HG02759 (cell line): Measurements from ENCODE around the gene NSD2.

Source experiments
- ATAC-seq: cut with Tn5 transposase; IDR thresholded peaks from one replicate; pipeline ENCODE4 v1.9.1; 2021; ENCODE audit warnings: mild to moderate bottlenecking, moderate library complexity; ENCODE audit not compliant: unreplicated experiment

The NSD2 gene

DNA sequence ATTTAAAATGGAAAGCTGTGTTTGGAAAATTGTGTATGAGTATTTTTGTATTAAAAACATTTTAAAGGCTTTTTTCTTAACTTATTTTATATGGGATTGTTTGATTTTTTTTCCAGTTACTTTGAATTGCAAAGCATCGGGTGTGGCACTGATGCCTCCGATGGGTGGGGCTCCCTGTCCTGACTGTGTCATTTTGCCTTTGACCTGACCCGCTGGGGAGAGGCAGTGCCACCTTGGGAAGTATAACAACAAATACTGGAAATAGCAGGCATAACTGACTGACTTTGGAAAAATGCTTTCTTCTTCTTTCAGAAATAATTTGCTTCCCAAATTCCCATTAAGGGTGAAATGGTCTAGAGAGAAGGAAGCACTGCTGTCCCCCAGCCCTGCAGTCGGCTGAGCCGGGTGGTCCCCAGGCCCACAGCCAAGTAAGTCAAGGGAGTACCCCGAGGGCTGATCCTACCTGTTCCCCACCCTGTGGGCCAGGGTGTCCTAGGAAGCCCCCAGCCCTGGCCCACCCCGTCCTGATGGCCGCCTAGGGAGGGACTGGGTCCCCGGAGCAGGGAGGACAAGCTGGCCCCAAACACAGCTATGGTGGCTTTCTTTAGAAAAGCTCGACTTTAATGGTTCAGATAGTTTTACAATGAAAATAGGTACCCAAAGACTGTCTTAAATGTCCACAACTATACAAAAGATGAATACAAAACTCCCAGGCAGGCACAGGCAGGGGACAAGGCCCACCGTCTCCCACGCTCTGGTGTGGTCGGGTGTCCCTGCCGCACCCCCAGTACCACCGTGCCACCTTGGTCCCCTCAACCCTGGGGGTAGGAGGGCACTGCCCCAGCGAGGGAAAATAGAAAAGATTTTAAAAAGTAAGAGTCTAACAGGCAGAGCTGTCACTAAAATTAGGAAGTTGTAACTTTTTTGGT lies 111.2 kb downstream of the NSD2 start:
- no peak for ATAC-seq

DNA sequence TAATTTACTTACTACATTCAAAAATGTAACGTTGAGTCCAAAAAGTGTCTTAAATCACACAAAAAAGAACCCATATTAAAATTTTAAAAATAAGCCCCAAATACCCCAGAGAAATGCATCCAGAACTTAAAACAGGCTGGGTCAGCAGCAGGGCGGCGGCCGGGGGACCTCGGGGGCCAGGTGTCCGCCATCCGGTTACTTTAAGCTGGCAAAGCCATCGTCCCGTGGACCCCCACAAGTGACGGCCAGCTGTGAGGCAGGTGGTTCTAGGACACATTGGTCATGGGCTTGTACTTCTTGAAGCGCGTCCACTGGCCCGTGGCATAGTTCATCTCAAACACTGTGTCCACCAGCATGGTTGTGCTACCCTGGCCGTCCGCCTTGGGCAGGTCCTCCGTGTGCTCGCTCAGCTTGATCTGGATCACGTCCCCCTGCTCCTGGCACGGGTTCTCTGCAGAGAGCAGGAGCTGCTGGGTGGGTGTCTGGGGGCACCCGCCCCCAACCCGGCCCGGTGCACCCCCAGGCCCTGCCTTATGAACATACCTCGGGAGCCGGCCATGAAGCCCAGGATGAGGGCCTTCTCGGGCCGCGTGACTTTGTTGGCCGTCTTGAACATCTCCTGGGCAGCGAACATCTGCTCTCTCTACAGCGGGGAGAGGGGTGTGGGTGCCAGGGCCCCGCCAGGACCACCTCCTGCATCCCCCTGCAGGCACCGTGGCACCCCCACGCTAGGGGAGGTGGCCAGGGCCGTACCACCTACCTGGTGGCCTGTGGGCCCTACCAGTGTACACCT lies 112.1 kb downstream of the NSD2 start:
- ATAC-seq, result no peak

- ATAC-seq, result no peak
Observed at GRCh38 chr4:1983846-1984405, 112.7 kb downstream of the NSD2 start.

- ATAC-seq, result no peak
Observed at GRCh38 chr4:1984406-1985191, 113.4 kb downstream of the NSD2 start.

DNA sequence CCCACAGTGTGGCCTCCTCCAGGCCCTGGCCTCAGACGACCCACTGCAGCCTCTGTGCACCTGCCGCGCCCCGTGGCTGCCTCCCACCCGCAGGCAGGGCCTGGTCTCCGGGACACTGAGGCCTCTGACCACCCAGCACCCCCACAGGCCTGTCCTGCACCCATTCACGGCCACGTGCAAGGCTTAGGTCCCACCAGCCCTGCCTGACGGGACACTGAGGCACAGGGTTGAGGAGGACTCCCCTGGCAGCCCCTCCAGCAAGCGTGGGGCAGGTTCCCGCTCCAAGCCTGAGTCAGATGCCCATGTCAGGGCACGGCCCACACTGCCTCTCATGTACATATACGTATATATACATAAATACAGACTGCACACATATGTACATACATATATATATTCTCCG lies 114.1 kb downstream of the NSD2 start:
- ATAC-seq, result no peak

DNA sequence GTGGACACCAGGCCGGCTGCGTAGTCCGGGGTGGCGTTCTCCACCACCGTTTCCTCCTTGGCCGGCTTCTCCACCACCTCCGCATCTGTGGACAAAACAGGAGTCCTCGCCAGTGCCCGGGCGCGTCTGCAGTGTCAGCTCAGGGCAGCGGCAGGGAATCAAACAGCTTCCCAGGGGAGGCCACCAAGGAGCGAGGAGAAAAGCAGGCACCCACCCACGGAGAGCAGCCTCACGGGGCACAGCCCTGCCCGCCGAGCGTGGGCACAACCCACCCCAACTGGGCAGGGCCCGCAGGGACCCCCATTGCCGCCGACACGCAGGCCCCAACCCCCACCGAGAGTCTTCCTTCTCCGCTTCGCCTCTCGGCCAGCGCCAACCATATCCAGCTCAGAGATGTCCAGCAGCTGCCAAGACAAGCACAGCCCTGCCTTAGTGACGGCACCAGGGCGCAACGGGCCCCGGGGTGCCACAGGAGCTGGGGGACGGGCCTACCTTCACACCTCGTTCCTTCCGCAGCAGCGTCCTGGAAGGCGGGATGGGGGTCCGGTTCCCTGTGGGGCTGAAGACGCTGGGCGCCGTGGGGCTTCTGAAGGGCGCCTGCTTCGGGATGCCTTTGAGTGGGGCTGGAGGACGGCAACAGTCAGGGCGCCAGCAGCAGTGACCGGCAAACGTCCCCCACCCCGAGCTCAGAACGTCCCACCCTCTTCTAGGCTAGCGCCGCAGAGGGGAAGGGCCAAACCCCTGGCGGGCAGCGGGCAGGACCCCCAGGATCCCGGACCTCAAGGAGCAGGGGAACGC lies 114.8 kb downstream of the NSD2 start:
- no peak for ATAC-seq

DNA sequence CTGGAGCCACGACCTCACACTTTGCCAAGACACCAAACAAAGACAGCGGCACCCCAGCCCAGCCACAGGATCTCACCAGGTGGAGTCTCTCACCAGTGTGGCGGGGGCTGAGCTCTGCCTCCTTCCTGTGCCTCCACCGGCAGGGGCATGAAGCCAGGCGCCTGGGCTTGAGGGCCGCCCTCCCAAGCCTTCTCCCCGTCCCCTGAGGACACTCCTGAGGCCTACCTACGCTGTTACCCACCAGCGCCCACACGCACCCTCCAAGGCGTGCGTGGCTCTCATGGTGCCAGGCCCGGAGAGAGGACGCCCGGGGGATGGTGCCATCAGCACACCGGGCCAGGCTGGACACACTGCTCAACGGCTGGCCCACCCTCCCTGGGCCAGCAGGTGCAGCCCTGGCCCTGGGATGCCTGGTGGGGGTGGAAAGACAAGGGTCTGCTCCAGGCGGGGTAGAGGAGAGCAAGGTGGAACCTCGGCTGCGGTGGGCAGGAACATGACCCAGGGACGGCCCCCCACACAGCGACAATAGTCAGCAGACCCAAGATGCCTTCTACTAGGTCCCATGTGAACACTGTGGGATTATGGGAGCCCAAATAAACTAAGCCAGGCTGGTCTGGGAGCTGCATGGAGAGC lies 115.5 kb downstream of the NSD2 start:
- ATAC-seq, result no peak

DNA sequence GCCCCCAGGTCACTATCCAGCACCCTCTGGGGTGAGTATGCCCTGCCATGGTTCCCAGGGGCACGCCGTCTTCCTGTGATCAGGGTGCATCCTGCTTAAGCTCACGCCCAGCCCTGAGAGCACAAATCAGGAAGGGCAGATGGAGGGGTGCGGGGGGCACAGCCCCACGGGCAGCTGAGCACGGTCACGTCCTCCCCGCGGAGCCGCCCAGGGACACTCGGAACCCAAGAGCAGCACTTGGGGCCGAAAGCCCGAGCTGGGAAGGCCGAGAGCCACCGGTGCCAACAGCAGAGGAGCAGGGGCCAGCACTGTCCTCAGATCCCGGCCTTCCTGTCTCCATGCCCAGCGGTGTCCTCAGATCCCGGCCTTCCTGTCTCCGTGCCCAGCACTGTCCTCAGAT lies 116.1 kb downstream of the NSD2 start:
- ATAC-seq, result no peak

- no peak for ATAC-seq
Observed at GRCh38 chr4:1987721-1988326, 116.6 kb downstream of the NSD2 start.

DNA sequence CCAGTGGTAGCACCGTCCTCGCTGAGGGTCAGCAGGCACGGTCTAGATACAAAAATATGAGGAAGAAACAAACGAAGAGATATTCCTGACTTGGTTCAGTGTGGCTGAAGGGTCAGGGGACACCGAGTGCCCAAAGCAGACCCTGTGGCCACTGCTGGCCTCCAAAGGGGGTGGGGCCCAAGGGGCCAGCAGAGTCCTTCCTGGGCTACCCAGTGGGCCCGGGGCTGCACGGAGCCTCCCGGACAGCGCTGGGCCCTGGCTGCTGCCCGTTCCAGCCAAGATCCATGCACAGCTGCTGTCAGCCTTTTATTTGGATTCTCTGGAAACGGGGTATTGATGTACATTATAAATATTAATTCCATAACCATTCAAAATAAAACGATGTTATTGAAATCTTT lies 117.1 kb downstream of the NSD2 start:
- ATAC-seq, result no peak

- no peak for ATAC-seq
Observed at GRCh38 chr4:1989533-1990347, 118.5 kb downstream of the NSD2 start.

DNA sequence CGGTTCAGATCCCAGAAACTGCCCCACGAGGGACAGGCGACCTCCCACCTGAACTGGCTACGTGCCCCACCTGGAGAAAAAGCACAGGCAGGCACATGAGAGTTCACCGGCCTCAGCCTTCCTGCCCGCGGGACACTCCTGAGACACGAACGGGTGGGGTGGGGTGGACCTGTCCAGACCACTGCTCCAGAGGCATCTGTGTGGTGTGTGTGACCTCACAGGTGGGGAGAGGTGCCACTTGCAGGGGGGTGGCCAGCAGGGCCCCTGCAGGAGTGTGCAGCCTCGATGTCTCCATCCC lies 119.1 kb downstream of the NSD2 start:
- no peak for ATAC-seq

- no peak for ATAC-seq
Observed at GRCh38 chr4:1990676-1991075, 119.5 kb downstream of the NSD2 start.

DNA sequence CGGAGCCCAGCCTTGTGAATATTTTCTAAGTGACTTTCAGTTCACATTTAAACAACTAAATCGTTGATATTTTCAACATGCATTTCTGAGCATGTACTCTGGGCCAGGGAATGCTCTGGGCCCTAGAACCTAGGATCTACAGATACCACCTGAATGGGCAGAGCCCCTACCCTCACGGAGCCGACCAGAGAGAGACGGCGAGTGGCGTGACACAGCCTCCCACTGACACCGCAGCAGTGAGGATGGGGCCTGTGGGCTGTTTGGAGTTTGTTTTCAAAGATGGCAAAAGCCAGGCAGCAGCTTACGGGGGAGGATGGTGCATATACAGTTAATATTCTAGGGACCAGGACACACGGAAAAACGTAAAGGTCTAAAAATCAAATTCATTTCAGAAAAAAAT lies 119.9 kb downstream of the NSD2 start:
- ATAC-seq, result no peak

DNA sequence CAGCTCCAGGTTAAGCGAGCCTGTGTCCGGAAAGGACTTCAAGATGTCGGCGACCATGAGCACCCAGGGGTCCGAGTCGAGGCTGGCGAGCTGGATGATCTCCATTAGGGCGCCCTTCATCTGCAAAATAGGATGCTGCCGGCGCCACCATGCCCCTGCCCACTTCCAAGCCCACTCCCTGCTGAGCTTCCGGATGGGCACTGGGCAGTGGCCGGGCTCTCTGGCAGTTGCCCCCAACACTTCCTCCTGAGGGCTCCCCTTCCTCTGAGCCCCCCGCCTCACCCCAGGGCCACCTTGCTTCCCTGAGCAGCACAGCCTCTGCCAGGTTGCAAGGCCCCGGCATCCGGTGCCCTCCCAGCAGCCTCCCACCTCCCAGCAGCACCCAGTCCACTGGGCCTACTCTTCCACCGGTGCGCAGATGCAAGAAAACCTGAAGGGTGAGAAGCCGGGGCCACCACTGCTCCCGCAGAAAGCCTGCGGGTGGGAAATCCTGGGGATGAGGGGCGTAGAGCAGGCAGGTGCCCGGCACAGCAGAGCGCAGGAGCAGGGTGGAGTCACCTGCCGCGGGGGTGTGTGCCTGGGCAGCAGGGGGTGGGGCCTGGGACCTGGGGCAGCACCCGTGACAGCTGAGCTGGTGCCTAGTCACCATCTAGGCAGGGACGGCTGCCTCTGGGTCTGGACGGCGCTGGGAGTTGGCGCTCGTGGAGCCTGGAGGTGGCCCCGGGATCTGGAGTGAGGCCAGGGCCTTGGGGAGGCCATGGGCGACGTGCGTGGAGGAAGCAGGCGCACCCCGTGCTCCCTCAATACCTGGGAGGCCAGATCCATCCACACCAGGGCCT lies 120.6 kb downstream of the NSD2 start:
- ATAC-seq, result no peak

DNA sequence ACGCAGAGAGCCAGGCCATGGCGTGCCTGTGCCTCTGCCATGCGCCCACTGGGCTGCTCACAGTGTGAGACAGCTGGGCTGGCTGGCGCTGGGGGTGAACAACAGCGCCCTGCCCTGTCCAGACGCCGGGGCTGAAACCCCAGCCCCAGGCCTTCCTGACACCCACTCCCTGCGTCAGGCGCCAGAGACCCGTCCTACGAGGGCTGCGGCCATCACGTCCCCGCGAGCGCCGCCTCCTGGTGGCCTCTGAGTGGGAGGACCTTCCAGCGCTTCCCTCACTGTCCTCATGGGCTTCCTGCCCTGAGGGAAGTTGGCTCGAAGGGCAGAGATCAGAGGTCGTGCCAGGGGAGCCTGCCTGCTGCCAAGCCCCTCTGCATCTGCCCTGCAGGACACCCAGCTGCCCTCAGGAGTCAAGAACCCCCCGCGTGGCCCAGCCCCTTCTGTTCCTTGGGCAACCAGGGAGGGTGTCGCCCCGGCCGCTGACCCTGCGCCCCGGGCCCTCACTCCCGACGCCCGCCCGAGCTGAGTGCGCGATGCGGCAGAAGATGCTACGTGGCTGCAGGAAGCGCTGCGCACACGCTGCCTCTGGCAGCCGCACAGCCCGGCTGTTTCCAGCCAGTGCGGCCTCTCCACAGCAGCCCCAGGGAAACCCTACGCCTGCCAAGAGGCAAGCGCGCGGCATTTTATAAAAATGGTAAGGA lies 121.4 kb downstream of the NSD2 start:
- ATAC-seq, result no peak

DNA sequence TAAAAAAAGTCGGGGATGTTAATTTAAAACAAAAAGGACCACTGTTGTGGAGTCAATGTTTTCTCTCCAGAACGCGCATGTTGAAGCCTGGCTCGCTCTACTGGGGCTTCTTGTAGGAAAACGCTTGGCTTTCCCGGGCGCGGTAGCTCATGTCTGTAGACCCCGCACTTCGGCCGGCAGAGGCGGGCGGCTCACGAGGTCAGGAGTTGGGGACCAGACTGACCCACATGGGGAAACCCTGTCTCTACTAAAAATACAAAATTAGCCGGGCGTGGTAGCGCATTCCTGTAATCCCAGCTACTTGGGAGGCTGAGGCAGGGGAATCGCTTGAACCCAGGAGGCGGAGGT lies 122.0 kb downstream of the NSD2 start:
- ATAC-seq, result no peak
